ENCODE measurements around the gene ZFP1.

GRCh38 chr16:75111514-75111940 is 36.8 kb upstream of the ZFP1 start:
- TF ChIP-seq CTCF (IDR thresholded peaks at IDR 0.05) (peak in 1 of 3 experiments; percentile 6), POLR2A (IDR thresholded peaks at IDR 0.05) (no peak)
